Measurements from ENCODE around the gene ZC3H14.

The ZC3H14 gene

GRCh38 chr14:88588081-88588480 lies 25.2 kb downstream of the ZC3H14 start:
- Mint-ChIP-seq H3K9me3 (peaks cover 10% of the 10 kb centered on the region), H3K27ac (peak overlapping the region; percentile 1), H3K4me3 (no peak overlapping the region), H3K27me3 (ENCODE audit: low read depth, poor library complexity) (no peaks in the 10 kb centered on the region), H3K4me1 (no peaks in the 10 kb centered on the region), H3K36me3 (ENCODE audit: low read depth) (peaks cover 81% of the 10 kb centered on the region)
- no peak for TF ChIP-seq CTCF (IDR thresholded peaks at IDR 0.05)
- no peak for DNase-seq

GRCh38 chr14:88590173-88590572 lies 27.3 kb downstream of the ZC3H14 start:
- peak overlapping the region; percentile 86 for H3K27ac Mint-ChIP-seq
- H3K9me3 Mint-ChIP-seq: peaks cover 10% of the 10 kb centered on the region

GRCh38 chr14:88592031-88592430 lies 29.2 kb downstream of the ZC3H14 start:
- Mint-ChIP-seq H3K27ac (peak overlapping the region; percentile 17), H3K36me3 (ENCODE audit: low read depth) (peaks cover 73% of the 10 kb centered on the region), H3K4me3 (no peak overlapping the region), H3K9me3 (peaks cover 4% of the 10 kb centered on the region), H3K27me3 (ENCODE audit: low read depth, poor library complexity) (no peaks in the 10 kb centered on the region), H3K4me1 (peaks cover 3% of the 10 kb centered on the region)
- DNase-seq: no peak
- no peak for TF ChIP-seq CTCF (IDR thresholded peaks at IDR 0.05)

More at GRCh38 chr14:88590173-88590572, 27.3 kb downstream of the ZC3H14 start:
- no peak for TF ChIP-seq CTCF (IDR thresholded peaks at IDR 0.05)
- H3K27me3 Mint-ChIP-seq (ENCODE audit: low read depth, poor library complexity): no peaks in the 10 kb centered on the region
- no peaks in the 10 kb centered on the region for H3K4me1 Mint-ChIP-seq
- no peak overlapping the region for H3K4me3 Mint-ChIP-seq
- DNase-seq: no peak
- peaks cover 79% of the 10 kb centered on the region for H3K36me3 Mint-ChIP-seq (ENCODE audit: low read depth)

GRCh38 chr14:88597038-88597437 lies 34.2 kb downstream of the ZC3H14 start:
- H3K4me3 Mint-ChIP-seq: no peak overlapping the region
- H3K27ac Mint-ChIP-seq: peak overlapping the region; percentile 69
- peaks cover 85% of the 10 kb centered on the region for H3K36me3 Mint-ChIP-seq (ENCODE audit: low read depth)
- no peaks in the 10 kb centered on the region for H3K27me3 Mint-ChIP-seq (ENCODE audit: low read depth, poor library complexity)
- DNase-seq: no peak
- H3K9me3 Mint-ChIP-seq: no peaks in the 10 kb centered on the region
- peaks cover 43% of the 10 kb centered on the region for H3K4me1 Mint-ChIP-seq
- TF ChIP-seq CTCF (IDR thresholded peaks at IDR 0.05): no peak

- peaks cover 43% of the 10 kb centered on the region for H3K4me1 Mint-ChIP-seq
- no peak overlapping the region for H3K4me3 Mint-ChIP-seq
- peaks cover 89% of the 10 kb centered on the region for H3K36me3 Mint-ChIP-seq (ENCODE audit: low read depth)
- no peaks in the 10 kb centered on the region for H3K9me3 Mint-ChIP-seq
- no peak for TF ChIP-seq CTCF (IDR thresholded peaks at IDR 0.05)
- DNase-seq: no peak
- H3K27me3 Mint-ChIP-seq (ENCODE audit: low read depth, poor library complexity): no peaks in the 10 kb centered on the region
- H3K27ac Mint-ChIP-seq: peak overlapping the region; percentile 69
Observed at GRCh38 chr14:88597601-88598000, 34.8 kb downstream of the ZC3H14 start.

- Mint-ChIP-seq H3K27ac (peak overlapping the region; percentile 69), H3K4me3 (no peak overlapping the region), H3K9me3 (no peaks in the 10 kb centered on the region), H3K4me1 (peaks cover 43% of the 10 kb centered on the region), H3K36me3 (ENCODE audit: low read depth) (peaks cover 90% of the 10 kb centered on the region), H3K27me3 (ENCODE audit: low read depth, poor library complexity) (no peaks in the 10 kb centered on the region)
- DNase-seq: no peak
- no peak for TF ChIP-seq CTCF (IDR thresholded peaks at IDR 0.05)
Observed at GRCh38 chr14:88598097-88598675, 35.3 kb downstream of the ZC3H14 start.
